ENCODE results near the gene PLEKHA7.

The PLEKHA7 gene

GRCh38 chr11:16841481-16841880 lies 172.7 kb downstream of the PLEKHA7 start:
- no peak for DNase-seq (ENCODE audit: low spot score)

GRCh38 chr11:16840951-16841350 lies 173.3 kb downstream of the PLEKHA7 start:
- DNase-seq (ENCODE audit: low spot score), result no peak

GRCh38 chr11:16839821-16840220 lies 174.4 kb downstream of the PLEKHA7 start:
- DNase-seq (ENCODE audit: low spot score), result no peak

GRCh38 chr11:16834384-16834783 lies 179.8 kb downstream of the PLEKHA7 start:
- no peak for DNase-seq (ENCODE audit: low spot score)

GRCh38 chr11:16833026-16833425 lies 181.2 kb downstream of the PLEKHA7 start:
- no peak for DNase-seq (ENCODE audit: low spot score)

- no peak for DNase-seq (ENCODE audit: low spot score)
Measured at GRCh38 chr11:16832193-16832539, 182.0 kb downstream of the PLEKHA7 start.

GRCh38 chr11:16831316-16832192 lies 182.7 kb downstream of the PLEKHA7 start:
- DNase-seq (ENCODE audit: low spot score), result no peak

- no peak for DNase-seq (ENCODE audit: low spot score)
Measured at GRCh38 chr11:16827139-16827538, 187.1 kb downstream of the PLEKHA7 start.

GRCh38 chr11:16825968-16826367 lies 188.2 kb downstream of the PLEKHA7 start:
- DNase-seq (ENCODE audit: low spot score), result no peak

- DNase-seq (ENCODE audit: low spot score), result no peak
Measured at GRCh38 chr11:16825101-16825500, 189.1 kb downstream of the PLEKHA7 start.

- DNase-seq (ENCODE audit: low spot score), result peak; percentile 64
Measured at GRCh38 chr11:16820324-16821092, 193.7 kb downstream of the PLEKHA7 start.

GRCh38 chr11:16818284-16818683 lies 195.9 kb downstream of the PLEKHA7 start:
- DNase-seq (ENCODE audit: low spot score), result no peak

- no peak for DNase-seq (ENCODE audit: low spot score)
Measured at GRCh38 chr11:16817351-16817750, 196.9 kb downstream of the PLEKHA7 start.

GRCh38 chr11:16816358-16817270 lies 197.6 kb downstream of the PLEKHA7 start:
- no peak for DNase-seq (ENCODE audit: low spot score)

GRCh38 chr11:16815047-16815767 lies 199.0 kb downstream of the PLEKHA7 start:
- no peak for DNase-seq (ENCODE audit: low spot score)

- DNase-seq (ENCODE audit: low spot score), result no peak
Measured at GRCh38 chr11:16814410-16815046, 199.7 kb downstream of the PLEKHA7 start.

GRCh38 chr11:16813126-16813525 lies 201.1 kb downstream of the PLEKHA7 start:
- DNase-seq (ENCODE audit: low spot score), result no peak

GRCh38 chr11:16812274-16812673 lies 201.9 kb downstream of the PLEKHA7 start:
- DNase-seq (ENCODE audit: low spot score), result no peak

GRCh38 chr11:16811136-16812020 lies 202.8 kb downstream of the PLEKHA7 start:
- no peak for DNase-seq (ENCODE audit: low spot score)
